ENCODE data around the gene PALS2.

PALS2 gene

DNA sequence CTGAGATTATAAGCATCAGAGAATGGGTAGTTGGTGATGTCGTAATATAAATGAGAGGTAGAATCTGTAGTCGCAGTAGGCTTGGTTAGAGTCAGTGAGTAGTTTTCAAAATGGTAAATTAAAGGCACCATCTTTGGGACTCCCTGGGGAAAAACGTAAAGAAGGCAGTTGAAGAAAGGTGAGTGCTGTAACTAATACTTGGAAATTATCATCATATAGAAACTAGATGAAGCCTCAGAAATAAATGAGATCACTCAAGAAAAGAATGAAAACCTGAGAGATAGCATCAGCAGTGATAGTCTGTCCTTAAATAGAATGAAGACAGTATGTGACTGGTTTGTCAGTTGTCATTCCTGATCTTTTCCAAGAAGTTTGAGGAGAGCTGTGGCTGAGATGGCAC lies 23.8 kb downstream of the PALS2 start:
- ChIA-PET CTCF (interaction anchor here (0.8 kb wide), 1 partner anchor 43 kb away, joined by 5 read pairs; no protein-coding TSS in a partner anchor), POLR2A (ENCODE audit: low non-redundant PET) (no interaction called here)
- no peak for DNase-seq (ENCODE audit: low spot score)
- TF ChIP-seq, protein P1, sequence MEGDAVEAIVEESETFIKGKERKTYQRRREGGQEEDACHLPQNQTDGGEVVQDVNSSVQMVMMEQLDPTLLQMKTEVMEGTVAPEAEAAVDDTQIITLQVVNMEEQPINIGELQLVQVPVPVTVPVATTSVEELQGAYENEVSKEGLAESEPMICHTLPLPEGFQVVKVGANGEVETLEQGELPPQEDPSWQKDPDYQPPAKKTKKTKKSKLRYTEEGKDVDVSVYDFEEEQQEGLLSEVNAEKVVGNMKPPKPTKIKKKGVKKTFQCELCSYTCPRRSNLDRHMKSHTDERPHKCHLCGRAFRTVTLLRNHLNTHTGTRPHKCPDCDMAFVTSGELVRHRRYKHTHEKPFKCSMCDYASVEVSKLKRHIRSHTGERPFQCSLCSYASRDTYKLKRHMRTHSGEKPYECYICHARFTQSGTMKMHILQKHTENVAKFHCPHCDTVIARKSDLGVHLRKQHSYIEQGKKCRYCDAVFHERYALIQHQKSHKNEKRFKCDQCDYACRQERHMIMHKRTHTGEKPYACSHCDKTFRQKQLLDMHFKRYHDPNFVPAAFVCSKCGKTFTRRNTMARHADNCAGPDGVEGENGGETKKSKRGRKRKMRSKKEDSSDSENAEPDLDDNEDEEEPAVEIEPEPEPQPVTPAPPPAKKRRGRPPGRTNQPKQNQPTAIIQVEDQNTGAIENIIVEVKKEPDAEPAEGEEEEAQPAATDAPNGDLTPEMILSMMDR (conservative IDR thresholded peaks at IDR 0.05; ENCODE audit: low read depth): no peak
- H3K27ac ChIP-seq: no peak overlapping the region

- TF ChIP-seq, protein P1 (conservative IDR thresholded peaks at IDR 0.05; ENCODE audit: low read depth): no peak
- no peak for DNase-seq (ENCODE audit: low spot score)
- H3K27ac ChIP-seq: no peak overlapping the region
- POLR2A ChIA-PET (ENCODE audit: low non-redundant PET): no interaction called here
- CTCF ChIA-PET: interaction anchor here (0.7 kb wide), 2 partner anchors 25 to 28 kb away, joined by 3 to 8 read pairs; no protein-coding TSS in a partner anchor
Observed at GRCh38 chr7:24601600-24601999, 28.3 kb downstream of the PALS2 start.

DNA sequence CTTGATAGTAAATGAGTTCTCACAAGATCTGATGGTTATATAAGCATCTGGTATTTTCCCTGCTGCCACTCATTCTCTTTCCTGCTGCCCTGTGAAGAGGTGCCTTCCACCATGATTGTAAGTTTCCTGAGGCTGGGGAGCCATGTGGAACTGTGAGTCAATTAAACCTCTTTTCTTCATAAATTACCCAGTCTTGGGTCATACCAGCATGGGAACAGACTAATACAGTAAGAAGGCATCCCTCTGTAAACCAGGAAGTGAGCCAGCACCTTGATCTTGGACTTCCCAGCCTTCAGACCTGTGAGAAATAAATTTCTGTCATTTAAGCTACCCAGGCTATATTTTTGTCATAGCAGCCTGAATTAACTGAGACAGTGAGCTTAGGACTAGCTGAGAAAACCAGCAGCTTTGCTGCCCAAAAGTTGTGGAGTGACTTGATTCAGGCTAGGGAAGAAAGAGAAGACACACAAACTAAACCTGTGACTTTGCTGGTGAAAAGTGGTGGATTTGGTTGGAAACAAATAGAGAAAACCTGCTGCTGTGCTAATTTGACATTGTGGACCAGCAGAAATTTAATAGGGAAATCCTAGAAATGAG lies 29.7 kb downstream of the PALS2 start:
- TF ChIP-seq, protein P1 (conservative IDR thresholded peaks at IDR 0.05; ENCODE audit: low read depth): no peak
- CTCF ChIA-PET: no interaction called here
- H3K27ac ChIP-seq: no peak overlapping the region
- no peak for DNase-seq (ENCODE audit: low spot score)
- POLR2A ChIA-PET (ENCODE audit: low non-redundant PET): no interaction called here

DNA sequence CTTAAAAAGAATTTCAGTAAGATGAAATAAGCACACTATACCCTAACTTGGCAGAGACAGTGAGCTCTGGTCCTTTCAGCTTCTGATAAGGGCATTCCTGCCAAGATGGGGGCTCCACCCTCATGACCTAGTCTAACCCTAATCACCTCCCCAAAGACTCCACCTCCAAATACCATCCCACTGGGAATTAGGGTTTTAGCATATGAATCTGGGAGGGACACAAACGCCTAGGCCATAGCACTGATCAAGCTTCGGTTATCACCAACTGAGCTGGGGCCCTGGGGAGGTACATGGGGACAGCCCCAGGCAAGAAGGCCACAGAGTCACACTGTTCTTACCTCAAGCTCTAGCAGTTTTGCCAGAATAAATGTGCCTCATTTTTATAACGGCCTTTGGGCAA lies 31.4 kb downstream of the PALS2 start:
- POLR2A ChIA-PET (ENCODE audit: low non-redundant PET): no interaction called here
- TF ChIP-seq, protein P1 (conservative IDR thresholded peaks at IDR 0.05; ENCODE audit: low read depth): no peak
- no peak overlapping the region for H3K27ac ChIP-seq
- DNase-seq (ENCODE audit: low spot score): no peak
- CTCF ChIA-PET: no interaction called here

DNA sequence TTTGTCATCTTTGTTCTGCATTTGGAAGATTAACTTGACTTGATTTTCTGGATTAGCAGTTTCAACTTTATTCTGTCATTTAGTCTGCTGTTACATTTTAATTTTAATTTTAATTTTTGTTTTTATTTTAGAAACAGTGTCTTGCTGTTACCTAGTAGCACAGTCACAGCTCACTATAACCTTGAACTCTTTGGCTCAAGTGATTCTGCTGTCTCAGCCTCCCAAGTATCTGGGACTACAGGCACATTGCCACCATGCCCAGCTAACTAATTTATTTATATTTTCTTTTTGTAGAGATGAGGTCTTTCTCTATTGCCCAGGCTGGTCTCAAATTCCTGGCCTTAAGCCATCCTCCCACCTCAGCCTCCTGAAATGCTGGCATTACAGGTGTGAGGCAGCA lies 35.3 kb downstream of the PALS2 start:
- CTCF ChIA-PET: no interaction called here
- no peak overlapping the region for H3K27ac ChIP-seq
- no peak for DNase-seq (ENCODE audit: low spot score)
- TF ChIP-seq, protein P1 (conservative IDR thresholded peaks at IDR 0.05; ENCODE audit: low read depth): no peak
- POLR2A ChIA-PET (ENCODE audit: low non-redundant PET): no interaction called here

DNA sequence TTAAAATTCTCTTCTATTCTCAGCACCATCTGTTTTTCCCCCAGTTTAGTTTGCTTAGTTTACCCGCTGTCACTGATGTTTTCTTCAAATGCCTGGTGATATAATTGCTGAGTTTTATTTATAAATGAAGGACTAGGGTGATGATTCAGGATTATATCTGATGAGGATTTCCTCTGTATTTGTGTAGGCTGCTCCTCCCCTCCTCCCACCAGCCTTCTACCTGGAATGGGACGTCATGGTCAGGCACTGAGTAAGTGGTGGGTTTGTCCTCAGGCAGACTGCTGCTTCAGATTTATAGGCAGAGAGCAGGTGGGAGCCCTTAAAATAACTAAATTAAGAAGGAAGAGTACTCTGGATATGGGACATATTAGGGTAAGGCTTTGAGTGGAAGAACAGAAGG lies 35.8 kb downstream of the PALS2 start:
- DNase-seq (ENCODE audit: low spot score): no peak
- H3K27ac ChIP-seq: no peak overlapping the region
- POLR2A ChIA-PET (ENCODE audit: low non-redundant PET): no interaction called here
- TF ChIP-seq, protein P1 (conservative IDR thresholded peaks at IDR 0.05; ENCODE audit: low read depth): no peak
- CTCF ChIA-PET: no interaction called here
